ENCODE measurements around the gene TTYH2. TPM values are rescaled to one million over a fixed set of nuclear protein-coding genes. Genes with fewer than 3 reads are reported as not detected.

The TTYH2 gene
- total and polyA plus RNA-seq, 11 donors: 10.3 to 34.6 (median 22.4) TPM

DNA sequence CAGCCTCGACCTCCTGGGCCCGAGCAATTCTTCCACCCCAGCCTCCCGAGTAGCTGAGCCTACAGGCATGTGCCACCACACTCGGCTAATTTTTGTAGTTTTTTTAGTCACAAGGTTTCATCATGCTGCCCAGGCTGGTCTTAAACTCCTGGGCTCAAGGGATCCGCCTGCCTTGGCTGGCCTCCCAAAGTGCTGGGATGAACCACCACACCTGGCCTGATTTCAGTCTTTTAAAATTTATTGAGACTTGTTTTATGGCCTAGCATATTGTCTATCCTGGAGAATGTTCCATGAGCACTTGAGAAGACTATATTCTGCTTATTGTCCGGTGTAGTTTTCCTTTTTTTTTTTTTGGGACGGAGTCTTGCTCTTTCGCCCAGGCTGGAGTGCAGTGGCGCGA lies 79.1 kb downstream of the TTYH2 start:
- H3K27me3 ChIP-seq: no peaks in the 10 kb centered on the region
- WGBS, 4 donors: 89 to 95% (median 94%) methylated on average over 10 of the region's 10 CpGs
- no peaks in the 10 kb centered on the region for H3K36me3 ChIP-seq
- H3K9me3 ChIP-seq: no peaks in the 10 kb centered on the region
- TF ChIP-seq CTCF (IDR thresholded peaks at IDR 0.05) (no peak), POLR2A (IDR thresholded peaks at IDR 0.05) (no peak)
- DNase-seq: no peak
- H3K4me3 ChIP-seq: no peak overlapping the region
- intact Hi-C loops (cut with DNase I): loop anchor here in 1 of 10 donors (10.0 kb wide), 1 partner anchor 162 kb away; no protein-coding TSS in a partner anchor
- no peak for ATAC-seq
- peaks cover 0 to 29% (median 10%) of the 10 kb centered on the region in 12 donors for H3K4me1 ChIP-seq
- H3K27ac ChIP-seq: no peak overlapping the region

- no peak for TF ChIP-seq POLR2A (IDR thresholded peaks at IDR 0.05)
- TF ChIP-seq CTCF (IDR thresholded peaks at IDR 0.05): no peak
- Histone ChIP-seq H3K27ac (peak overlapping the region; percentile 53 to 97 (median 84)), H3K9me3 (no peaks in the 10 kb centered on the region), H3K4me3 (peak overlapping the region in 1 of 12 donors; percentile 5), H3K27me3 (no peaks in the 10 kb centered on the region), H3K36me3 (no peaks in the 10 kb centered on the region), H3K4me1 (peaks cover 0 to 19% (median 8%) of the 10 kb centered on the region in 12 donors)
- DNase-seq (peak; percentile 1 to 79 (median 64)), ATAC-seq (peak; percentile 96 to 97 (median 96))
- WGBS, 4 donors: 41 to 45% (median 44%) methylated on average over 10 of the region's 10 CpGs
- intact Hi-C loops (cut with DNase I): loop anchor here in 9 of 10 donors (1.0 to 10.0 kb wide), 7 partner anchors 53 to 161 kb away; partner anchors contain the start of gene TTYH2 (in 2 of the 9)
Observed at GRCh38 chr17:74295625-74296547, 82.5 kb downstream of the TTYH2 start.

DNA sequence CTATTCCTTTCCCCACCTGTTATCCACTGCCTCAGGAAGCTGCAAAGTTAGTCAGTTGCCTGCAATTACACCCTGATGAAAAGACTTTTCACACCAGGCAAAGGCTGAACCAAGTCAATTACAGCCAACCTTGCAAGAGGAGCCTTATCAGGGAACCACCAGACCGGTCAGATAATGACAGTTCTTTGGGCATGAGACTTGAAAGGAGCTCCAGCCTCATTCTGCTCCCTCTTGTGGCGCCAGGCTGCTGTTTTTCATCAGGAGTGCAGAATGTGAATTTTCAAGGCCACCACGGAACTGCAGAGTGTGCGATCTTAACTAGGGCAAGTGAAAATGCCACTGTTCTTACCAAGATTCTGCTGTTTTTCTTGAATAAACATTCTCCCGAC lies 83.2 kb downstream of the TTYH2 start:
- intact Hi-C loops (cut with DNase I): loop anchor here in 8 of 10 donors (1.0 to 10.0 kb wide), 7 partner anchors 54 to 161 kb away; partner anchors contain the start of gene TTYH2 (in 2 of the 8)
- Histone ChIP-seq H3K36me3 (no peaks in the 10 kb centered on the region), H3K4me3 (peak overlapping the region in 1 of 12 donors; percentile 5), H3K4me1 (peaks cover 0 to 18% (median 10%) of the 10 kb centered on the region in 12 donors), H3K9me3 (no peaks in the 10 kb centered on the region), H3K27me3 (no peaks in the 10 kb centered on the region), H3K27ac (peak overlapping the region; percentile 53 to 97 (median 84))
- 2 to 6% (median 4%) methylated on average over 5 of the region's 5 CpGs for WGBS, 4 donors
- TF ChIP-seq CTCF (IDR thresholded peaks at IDR 0.05): peak; percentile 50 to 78 (median 66)
- no peak for TF ChIP-seq POLR2A (IDR thresholded peaks at IDR 0.05)
- ATAC-seq (peak; percentile 74 to 84 (median 81)), DNase-seq (peak; percentile 68 to 87 (median 76))

- peak in 1 of 5 donors; percentile 3 for DNase-seq
Observed at GRCh38 chr17:74297941-74298340, 84.6 kb downstream of the TTYH2 start.

More at GRCh38 chr17:74297941-74298340, 84.6 kb downstream of the TTYH2 start:
- Histone ChIP-seq H3K4me3 (no peak overlapping the region), H3K36me3 (no peaks in the 10 kb centered on the region), H3K9me3 (no peaks in the 10 kb centered on the region), H3K27me3 (no peaks in the 10 kb centered on the region), H3K4me1 (peaks cover 0 to 18% (median 10%) of the 10 kb centered on the region in 12 donors), H3K27ac (peak overlapping the region in 2 of 12 donors; percentile 32 to 87)
- ATAC-seq: no peak
- WGBS, 4 donors: 65 to 80% (median 73%) methylated on average over 4 of the region's 4 CpGs
- no peak for TF ChIP-seq CTCF (IDR thresholded peaks at IDR 0.05)
- intact Hi-C loops (cut with DNase I): loop anchor here in 8 of 10 donors (2.0 to 10.0 kb wide), 6 partner anchors 55 to 159 kb away; partner anchors contain the start of gene TTYH2 (in 2 of the 8)
